Measurements from ENCODE around the gene EIF5A.

The EIF5A gene

DNA sequence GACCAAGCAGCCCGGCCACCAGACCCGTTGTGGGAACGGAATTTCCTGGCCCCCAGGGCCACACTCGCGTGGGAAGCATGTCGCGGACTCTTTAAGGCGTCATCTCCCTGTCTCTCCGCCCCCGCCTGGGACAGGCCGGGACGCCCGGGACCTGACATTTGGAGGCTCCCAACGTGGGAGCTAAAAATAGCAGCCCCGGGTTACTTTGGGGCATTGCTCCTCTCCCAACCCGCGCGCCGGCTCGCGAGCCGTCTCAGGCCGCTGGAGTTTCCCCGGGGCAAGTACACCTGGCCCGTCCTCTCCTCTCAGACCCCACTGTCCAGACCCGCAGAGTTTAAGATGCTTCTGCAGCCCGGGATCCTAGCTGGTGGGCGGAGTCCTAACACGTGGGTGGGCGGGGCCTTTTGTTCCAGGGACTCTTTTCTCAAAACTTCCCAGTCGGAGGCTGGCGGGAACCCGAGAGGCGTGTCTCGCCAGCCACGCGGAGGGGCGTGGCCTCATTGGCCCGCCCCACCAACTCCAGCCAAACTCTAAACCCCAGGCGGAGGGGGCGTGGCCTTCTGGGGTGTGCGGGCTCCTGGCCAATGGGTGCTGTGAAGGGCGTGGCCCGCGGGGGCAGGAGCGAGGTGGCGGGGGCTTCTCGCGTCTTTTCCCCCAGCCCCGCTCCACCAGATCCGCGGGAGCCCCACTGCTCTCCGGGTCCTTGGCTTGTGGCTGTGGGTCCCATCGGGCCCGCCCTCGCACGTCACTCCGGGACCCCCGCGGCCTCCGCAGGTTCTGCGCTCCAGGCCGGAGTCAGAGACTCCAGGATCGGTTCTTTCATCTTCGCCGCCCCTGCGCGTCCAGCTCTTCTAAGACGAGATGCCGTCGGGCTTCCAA is 26.1 kb upstream of the EIF5A start, which contains the start of gene SLC2A4:
TSS of gene SLC2A4 (plus strand) at position 645 of the 879 bp plus-strand sequence. CDS start at position 862, 217 bp downstream.
- peak; percentile 95 for DNase-seq
- Histone ChIP-seq H3K4me2 (ENCODE audit: low read depth, low read length) (peak within 1 kb of the TSS; percentile 97), H3F3A (ENCODE audit: insufficient read depth, low read length) (peaks cover 8% of the 10 kb centered on the region), H3K36me3 (replicated peaks; ENCODE audit: insufficient read depth, low read length) (no peaks in the 10 kb centered on the region), H3K79me2 (ENCODE audit: low read length) (no peaks in the 10 kb centered on the region), H2AFZ (ENCODE audit: low read length) (peak within 1 kb of the TSS; percentile 85), H4K20me1 (ENCODE audit: insufficient read depth, low read length) (no peaks in the 10 kb centered on the region), H3K9ac (ENCODE audit: low read length) (peak within 1 kb of the TSS; percentile 13; the same call in 1 of the 2 replicates), H3K4me1 (ENCODE audit: low read length) (peaks cover 5% of the 10 kb centered on the region), H3K9me2 (replicated peaks; ENCODE audit: insufficient read depth, low read length) (no peaks in the 10 kb centered on the region), H3K9me3 (replicated peaks; ENCODE audit: insufficient read depth, low read length) (no peaks in the 10 kb centered on the region), H3K27me3 (replicated peaks; ENCODE audit: insufficient read depth, low read length) (peaks cover 76% of the 10 kb centered on the region), H3K27ac (ENCODE audit: low read length) (no peak within 1 kb of the TSS), H3K4me3 (ENCODE audit: low read length) (peak within 1 kb of the TSS; percentile 65)
- TF ChIP-seq EZH2 (optimal IDR thresholded peaks at IDR 0.05; ENCODE audit: low read depth, low read length), result no peak
- no peak for TF ChIP-seq CTCF (IDR thresholded peaks at IDR 0.05; ENCODE audit: low read length)
- TF ChIP-seq EZH2phosphoT487 (IDR thresholded peaks at IDR 0.05; ENCODE audit: low read length), result no peak

DNA sequence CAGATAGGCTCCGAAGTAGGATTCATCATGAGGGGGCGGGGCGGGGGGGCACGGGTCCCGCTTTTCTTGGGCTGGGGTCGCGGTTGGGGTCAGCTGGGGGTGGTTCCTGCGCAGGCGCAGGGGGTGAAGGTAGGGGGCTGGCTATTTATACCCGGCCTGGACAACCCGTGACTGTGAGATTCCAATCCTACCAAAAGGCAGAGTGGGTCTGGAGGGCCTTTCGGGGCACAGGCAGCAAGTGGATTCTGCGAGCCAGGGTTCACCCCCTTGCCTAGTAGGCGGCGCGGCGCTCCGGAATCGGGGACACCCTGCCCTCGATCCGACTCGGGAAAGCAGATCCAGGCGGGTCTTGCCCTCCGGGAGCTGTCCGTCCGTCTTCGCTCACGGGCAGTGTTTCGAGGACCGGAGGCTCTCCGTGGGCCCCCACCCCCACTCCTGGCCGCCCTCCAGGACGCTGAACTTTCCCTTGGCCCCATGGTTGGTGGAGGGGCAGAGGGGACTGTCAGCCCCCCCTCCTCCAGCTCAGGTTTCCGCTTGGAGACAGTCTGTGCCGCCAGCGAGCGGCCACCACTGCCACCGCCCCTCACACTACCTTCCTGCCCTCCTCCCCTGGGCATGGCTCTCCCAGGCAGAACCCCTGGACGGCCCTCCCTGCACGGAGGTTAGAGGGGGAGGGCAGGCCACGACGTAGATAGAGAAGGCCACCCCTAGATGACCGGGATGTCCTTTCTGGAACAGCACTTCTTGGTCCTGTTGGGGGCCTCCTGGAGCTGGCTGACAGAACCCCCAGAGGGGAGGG is 25.3 kb upstream of the EIF5A start:
- Histone ChIP-seq H3K9me3 (replicated peaks; ENCODE audit: insufficient read depth, low read length) (no peaks in the 10 kb centered on the region), H3K9me2 (replicated peaks; ENCODE audit: insufficient read depth, low read length) (no peaks in the 10 kb centered on the region), H3K4me1 (ENCODE audit: low read length) (peaks cover 10% of the 10 kb centered on the region), H3K4me2 (ENCODE audit: low read depth, low read length) (peak overlapping the region; percentile 97), H3F3A (ENCODE audit: insufficient read depth, low read length) (peaks cover 8% of the 10 kb centered on the region), H3K79me2 (ENCODE audit: low read length) (no peaks in the 10 kb centered on the region), H4K20me1 (ENCODE audit: insufficient read depth, low read length) (no peaks in the 10 kb centered on the region), H3K27ac (ENCODE audit: low read length) (no peak overlapping the region), H3K9ac (ENCODE audit: low read length) (no peak overlapping the region), H3K4me3 (ENCODE audit: low read length) (peak overlapping the region; percentile 65), H3K36me3 (replicated peaks; ENCODE audit: insufficient read depth, low read length) (no peaks in the 10 kb centered on the region), H3K27me3 (replicated peaks; ENCODE audit: insufficient read depth, low read length) (peaks cover 78% of the 10 kb centered on the region), H2AFZ (ENCODE audit: low read length) (peak overlapping the region; percentile 85; the same call in 1 of the 2 replicates)
- TF ChIP-seq EZH2phosphoT487 (IDR thresholded peaks at IDR 0.05; ENCODE audit: low read length) (no peak), EZH2 (optimal IDR thresholded peaks at IDR 0.05; ENCODE audit: low read depth, low read length) (no peak), CTCF (IDR thresholded peaks at IDR 0.05; ENCODE audit: low read length) (no peak)
- no peak for DNase-seq

DNA sequence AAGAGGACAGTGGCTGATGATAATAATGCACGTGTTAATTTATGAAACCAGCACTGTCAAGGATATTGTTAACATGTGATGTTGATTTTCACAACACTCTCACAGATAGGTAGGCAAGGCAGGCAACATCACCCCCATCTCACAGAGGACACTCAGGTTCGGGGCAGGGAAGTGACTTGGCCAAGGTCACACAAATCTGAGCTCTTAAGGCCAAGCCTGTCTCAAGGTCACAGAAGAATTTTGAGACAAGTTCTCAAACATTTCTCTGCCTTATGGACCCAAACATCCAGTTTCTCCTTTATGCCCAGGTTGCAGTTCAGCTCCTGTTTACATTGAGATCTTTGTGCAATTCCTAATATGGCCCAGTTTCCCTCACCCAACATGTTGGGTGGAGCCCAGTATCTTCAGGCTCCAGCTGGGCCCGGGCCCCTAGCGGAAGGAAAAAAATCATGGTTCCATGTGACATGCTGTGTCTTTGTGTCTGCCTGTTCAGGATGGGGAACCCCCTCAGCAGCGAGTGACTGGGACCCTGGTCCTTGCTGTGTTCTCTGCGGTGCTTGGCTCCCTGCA is 24.6 kb upstream of the EIF5A start:
- no peak overlapping the region for H2AFZ ChIP-seq (ENCODE audit: low read length)
- H3K27ac ChIP-seq (ENCODE audit: low read length), result no peak overlapping the region
- H3K9me3 ChIP-seq (replicated peaks; ENCODE audit: insufficient read depth, low read length), result no peaks in the 10 kb centered on the region
- H3K36me3 ChIP-seq (replicated peaks; ENCODE audit: insufficient read depth, low read length), result no peaks in the 10 kb centered on the region
- peaks cover 8% of the 10 kb centered on the region for H3F3A ChIP-seq (ENCODE audit: insufficient read depth, low read length)
- H4K20me1 ChIP-seq (ENCODE audit: insufficient read depth, low read length), result no peaks in the 10 kb centered on the region
- H3K9ac ChIP-seq (ENCODE audit: low read length), result no peak overlapping the region
- peaks cover 78% of the 10 kb centered on the region for H3K27me3 ChIP-seq (replicated peaks; ENCODE audit: insufficient read depth, low read length)
- peaks cover 10% of the 10 kb centered on the region for H3K4me1 ChIP-seq (ENCODE audit: low read length)
- DNase-seq, result no peak
- H3K79me2 ChIP-seq (ENCODE audit: low read length), result no peaks in the 10 kb centered on the region
- H3K9me2 ChIP-seq (replicated peaks; ENCODE audit: insufficient read depth, low read length), result no peaks in the 10 kb centered on the region
- TF ChIP-seq EZH2phosphoT487 (IDR thresholded peaks at IDR 0.05; ENCODE audit: low read length), result no peak
- no peak for TF ChIP-seq CTCF (IDR thresholded peaks at IDR 0.05; ENCODE audit: low read length)
- no peak for TF ChIP-seq EZH2 (optimal IDR thresholded peaks at IDR 0.05; ENCODE audit: low read depth, low read length)
- no peak overlapping the region for H3K4me3 ChIP-seq (ENCODE audit: low read length)
- H3K4me2 ChIP-seq (ENCODE audit: low read depth, low read length), result no peak overlapping the region
